ENCODE results near the gene PLCXD1.
"Not testable (repeated sequence)": the region's sequence is repeated elsewhere in the genome, so short reads cannot be mapped to it uniquely, and the experiment has no call there.

Gene PLCXD1

GRCh38 chrX:281166-281999, at the start of gene PLCXD1:
PLCXD1 (plus strand) TSS chrX:281381; CDS start chrX:284188, 2,807 bp downstream.
- FAIRE-seq, result no peak

- FAIRE-seq, result peak; percentile 98
Measured at GRCh38 chrX:231637-232277, 49.4 kb upstream of the PLCXD1 start.

DNA sequence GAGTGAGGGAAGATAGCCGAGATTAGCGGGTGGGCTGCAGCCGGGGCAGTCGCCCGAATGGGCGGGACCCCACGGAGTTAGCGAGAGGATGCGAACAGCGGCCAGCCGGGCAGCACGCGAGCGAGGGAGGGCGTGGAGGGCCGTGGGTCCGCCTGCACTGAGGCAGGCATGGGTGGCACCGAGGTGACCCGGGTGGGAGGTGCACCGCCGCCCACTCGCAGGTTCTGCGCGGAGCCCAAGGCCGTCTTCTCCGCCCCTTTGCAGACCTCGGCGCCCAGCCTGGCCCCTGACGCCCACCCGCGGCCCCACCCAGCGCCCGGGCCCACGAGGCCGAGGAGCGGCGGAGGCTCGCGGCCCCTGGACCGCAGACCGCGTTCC, 48.9 kb upstream of the PLCXD1 start:
- not testable (repeated sequence) for FAIRE-seq

DNA sequence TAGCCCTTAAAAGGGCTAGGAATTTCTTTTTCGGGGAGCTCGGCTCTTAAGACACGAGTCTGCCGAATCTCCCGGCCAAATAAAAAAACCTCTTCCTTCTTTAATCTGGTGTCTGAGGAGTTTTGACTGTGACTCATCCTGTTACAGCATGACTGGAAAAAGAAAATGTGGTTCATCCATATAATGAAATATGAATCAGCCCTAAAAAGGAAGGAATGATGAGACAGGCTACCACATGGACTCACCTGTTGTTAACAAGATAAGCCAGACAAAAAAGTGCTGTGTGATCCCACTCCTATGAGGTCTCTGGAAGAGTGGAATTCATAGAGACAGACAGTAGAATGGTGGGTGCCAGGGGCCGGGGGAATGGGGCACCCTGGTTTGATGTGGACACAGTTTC, 45.0 kb upstream of the PLCXD1 start:
- not testable (repeated sequence) for FAIRE-seq

DNA sequence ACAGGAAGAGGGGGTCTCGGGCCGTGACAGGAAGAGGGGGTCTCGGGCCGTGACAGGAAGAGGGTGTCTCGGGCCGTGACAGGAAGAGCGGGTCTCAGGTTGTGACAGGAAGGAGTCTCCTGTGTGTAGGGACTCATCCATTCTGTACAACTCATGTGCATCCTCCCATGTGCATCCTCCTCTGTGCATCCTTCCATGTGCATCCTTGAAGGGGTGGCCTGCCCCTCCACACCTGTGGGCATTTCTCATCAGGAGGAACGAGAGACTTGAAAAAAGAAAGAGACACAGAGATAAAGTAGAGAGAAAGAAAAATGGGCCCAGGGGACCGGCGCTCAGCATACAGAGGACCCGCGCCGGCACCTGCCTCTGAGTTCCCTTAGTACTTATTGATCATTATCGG, 30.2 kb upstream of the PLCXD1 start:
- no peak for FAIRE-seq

DNA sequence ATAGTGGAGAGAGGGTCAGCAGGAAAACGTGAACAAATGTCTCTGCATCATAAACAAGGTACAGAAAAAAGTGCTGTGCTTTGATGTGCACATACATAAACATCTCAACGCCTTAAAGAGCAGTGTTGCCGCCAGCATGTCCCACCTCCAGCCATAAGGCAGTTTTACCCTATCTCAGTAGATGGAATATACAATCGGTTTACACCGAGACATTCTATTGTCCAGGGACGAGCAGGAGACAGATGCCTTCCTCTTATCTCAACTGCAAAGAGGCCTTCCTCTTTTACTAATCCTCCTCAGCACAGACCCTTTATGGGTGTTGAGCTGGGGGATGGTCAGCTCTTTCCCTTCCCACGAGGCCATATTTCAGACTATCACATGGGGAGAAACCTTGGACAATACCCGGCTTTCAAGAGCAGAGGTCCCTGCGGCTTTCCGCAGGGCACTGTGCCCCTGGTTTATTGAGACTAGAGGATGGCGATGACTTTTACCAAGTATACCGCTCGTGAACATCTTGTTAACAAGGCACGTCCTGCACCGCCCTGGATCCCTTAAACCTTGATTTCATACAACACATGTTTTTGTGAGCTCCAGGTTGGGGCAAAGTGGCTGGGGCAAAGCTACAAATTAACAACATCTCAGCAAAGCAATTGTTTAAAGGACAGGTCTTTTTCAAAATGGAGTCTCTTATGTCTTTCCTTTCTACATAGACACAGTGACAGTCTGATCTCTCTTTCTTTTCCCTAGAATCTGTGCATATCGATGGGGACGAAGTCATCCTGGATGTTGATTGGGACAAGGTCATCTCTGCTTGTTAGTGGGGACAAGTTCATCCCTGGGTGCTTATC, 29.6 kb upstream of the PLCXD1 start:
- not testable (repeated sequence) for FAIRE-seq

DNA sequence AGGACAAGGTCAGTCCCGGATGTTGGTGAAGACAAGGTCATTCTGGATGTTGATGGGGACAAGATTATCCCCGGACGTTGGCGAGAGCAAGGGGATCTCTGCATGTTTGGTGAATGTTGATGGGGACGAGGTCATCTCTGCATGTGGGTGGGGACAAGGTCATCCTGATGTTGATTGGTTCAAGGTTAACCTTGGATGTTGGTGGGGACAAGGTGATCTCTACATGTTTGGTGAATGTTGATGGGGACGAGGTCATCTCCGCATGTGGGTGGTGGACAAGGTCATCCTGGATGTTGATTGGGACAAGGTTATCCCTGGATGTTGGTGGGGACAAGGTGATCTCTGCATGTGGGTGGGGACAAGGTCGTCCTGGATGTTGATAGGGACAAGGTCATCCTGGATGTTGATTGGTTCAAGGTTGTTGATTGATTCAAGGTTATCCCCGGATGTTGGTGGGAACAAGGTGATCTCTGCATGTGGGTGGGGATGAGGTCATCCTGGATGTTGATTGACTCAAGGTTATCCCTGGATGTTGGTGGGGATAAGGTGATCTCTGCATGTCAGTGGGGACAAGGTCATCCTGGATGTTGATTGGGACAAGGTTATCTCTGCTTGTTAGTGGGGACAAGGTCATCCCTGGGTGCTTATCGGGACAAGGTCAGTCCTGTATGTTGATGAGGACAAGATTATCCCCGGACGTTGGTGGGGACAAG, 28.8 kb upstream of the PLCXD1 start:
- FAIRE-seq, result no peak

GRCh38 chrX:252957-253291, 28.3 kb upstream of the PLCXD1 start:
- no peak for FAIRE-seq

GRCh38 chrX:253451-254297, 27.5 kb upstream of the PLCXD1 start:
- no peak for FAIRE-seq

DNA sequence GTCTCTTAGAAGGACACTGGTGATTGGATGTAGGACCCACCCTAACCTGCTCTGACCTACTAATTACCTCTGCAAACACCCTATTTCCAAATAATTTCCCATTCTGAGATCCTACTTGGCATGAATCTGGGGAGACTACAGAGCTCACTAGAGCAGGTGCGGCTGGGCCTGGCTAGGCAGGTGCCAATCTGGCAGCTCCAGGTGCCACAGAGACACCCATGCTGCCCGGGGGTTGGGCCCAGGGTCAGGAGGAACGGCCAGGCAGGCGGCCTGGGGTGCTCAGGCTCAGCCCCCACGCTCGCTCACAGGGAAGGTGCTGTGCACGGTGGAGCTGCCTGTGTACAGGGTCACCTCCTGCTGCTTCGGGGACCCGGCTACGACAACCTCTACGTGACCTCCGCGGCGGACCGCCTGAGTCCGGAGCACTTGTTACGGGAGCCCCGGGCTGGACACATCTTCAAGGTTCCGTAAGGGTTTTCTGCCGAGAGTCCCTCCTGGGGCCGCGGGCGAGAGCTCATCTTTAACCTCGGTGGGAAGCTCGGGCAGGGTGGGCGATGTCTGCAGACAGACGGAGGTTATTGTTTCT, 26.5 kb upstream of the PLCXD1 start:
- no peak for FAIRE-seq

DNA sequence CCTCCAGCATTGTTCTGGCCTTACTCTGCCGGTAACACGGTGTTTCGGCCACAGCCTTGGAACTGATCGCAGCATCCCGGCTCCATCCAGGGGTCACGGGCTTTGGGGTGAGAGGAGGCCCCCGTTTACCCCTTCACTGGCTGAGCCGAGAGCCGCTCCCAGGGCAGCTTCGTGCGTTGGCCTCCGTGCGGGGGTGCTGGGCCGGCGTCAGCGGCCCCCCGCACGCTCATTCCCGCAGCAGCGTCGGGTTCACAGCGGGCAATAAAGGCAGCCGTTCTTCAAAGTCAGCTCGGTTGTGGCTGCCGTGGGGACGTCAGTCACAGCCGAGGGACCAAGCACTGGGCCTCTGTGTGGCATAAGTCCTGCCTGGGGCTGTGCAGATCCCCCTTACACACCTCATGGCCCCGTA, 25.3 kb upstream of the PLCXD1 start:
- no peak for FAIRE-seq

GRCh38 chrX:257054-257453, 24.1 kb upstream of the PLCXD1 start:
- not testable (repeated sequence) for FAIRE-seq

DNA sequence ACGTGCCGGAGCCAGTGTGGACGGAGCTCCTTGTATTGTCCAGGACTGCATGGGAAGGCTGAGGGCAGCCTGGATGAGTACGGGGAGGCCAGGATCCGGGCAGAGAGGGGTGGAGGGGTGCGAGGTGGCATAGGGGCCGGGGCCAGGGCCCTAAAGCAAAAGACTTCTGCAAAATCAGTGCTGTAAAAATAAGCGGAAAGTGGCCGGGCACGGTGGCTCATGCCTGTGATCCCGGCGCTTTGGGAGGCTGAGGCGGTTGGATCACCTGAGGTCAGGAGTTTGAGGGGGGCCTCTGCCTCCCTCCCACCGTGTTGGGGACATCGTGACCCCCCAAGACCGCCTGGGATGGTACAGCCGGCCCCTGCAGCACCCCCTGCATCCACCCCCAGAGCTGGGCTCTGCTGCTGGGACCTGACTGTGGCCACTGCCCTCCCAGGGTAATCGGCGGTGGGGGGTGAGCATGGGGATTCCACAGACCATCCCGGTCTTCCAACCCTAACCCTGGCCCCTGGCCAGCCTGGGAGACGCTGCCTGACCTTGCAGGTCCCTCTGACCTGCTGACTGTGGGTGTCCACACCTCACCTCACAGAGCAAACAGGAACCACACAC, 23.4 kb upstream of the PLCXD1 start:
- FAIRE-seq, result no peak

GRCh38 chrX:258291-259040, 22.7 kb upstream of the PLCXD1 start:
- no peak for FAIRE-seq

DNA sequence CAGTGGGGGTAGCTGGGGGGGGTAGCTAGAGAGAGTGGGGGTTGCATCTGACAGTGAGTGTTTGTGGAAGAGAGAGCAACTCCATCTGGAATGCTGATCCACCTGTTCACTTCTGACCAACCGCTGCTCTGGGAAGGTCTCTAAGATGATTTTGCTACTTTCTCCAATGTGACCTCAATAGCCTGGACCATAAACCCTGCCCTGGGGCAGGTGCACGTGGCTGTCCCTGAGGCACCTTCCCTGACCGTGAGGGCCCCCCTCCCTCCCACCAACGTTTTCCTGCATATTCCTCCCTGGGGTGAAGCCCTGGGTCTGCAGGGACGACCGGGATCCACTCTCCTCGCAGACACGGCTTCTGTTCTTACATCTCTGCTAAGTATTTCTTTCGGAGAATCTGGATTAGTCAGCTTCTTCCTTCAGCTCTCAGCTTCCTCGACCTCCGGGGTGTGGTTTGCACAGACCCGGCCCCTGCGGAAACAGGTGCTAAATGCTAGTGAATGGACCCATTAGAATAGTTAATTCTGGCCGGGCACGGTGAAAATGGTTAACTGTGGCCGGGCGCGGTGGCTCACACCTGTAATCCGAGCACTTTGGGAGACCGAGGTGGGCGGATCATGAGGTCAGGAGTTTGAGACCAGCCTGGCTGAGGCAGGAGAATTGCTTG, 21.4 kb upstream of the PLCXD1 start:
- no peak for FAIRE-seq

- FAIRE-seq, result no peak
Measured at GRCh38 chrX:261167-261918, 19.8 kb upstream of the PLCXD1 start.

GRCh38 chrX:261919-262352, 19.2 kb upstream of the PLCXD1 start:
- FAIRE-seq, result no peak

DNA sequence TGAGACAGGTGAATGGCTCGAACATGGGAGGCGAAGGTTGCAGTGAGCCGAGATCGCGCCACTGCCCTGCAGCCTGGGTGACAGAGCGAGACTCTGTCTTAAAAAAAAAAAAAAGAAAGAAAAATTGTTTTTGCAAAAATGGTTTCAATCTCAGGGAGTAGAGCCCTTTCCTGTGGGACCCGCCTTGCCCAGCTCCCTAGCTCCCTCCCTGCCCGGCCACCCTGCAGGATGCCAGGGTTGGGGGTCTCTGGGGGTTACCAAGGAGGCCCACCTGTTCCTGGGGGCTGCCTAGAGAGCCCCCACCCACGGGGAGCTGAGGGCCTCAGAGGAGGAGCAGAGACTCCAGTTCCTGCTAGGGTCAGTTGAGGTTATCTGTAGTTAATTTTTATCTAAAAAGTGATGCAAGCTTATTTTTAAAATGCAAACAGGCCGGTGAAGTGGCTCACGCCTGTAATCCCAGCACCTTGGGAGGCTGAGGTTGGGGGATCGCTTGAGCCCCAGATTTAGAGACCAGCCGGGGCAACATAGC, 18.7 kb upstream of the PLCXD1 start:
- FAIRE-seq, result no peak

GRCh38 chrX:264006-264405, 17.2 kb upstream of the PLCXD1 start:
- FAIRE-seq, result not testable (repeated sequence)

Data from G401.6 (cell line).